Stimulated activated CD8-positive, alpha-beta memory T cell treated with anti-CD3 and anti-CD28 coated beads, Interleukin-4, amount 100 ng/mL, for 48 hours (primary cell): ENCODE data around the gene DNTT.

ENCODE experiments used
- DNase-seq: peaks from one replicate; pipeline ENCODE4 v3.0.0-alpha.2; 2020

Gene DNTT

GRCh38 chr10:96311180-96311715 is 7.0 kb downstream of the DNTT start:
- no peak for DNase-seq

GRCh38 chr10:96313344-96313743 is 9.1 kb downstream of the DNTT start:
- DNase-seq = no peak

- DNase-seq = no peak
These were observed 13.0 kb downstream of the DNTT start for GRCh38 chr10:96317067-96317833.

- DNase-seq = no peak
These were observed 15.7 kb downstream of the DNTT start for GRCh38 chr10:96319754-96320474.

GRCh38 chr10:96321822-96322221 is 17.6 kb downstream of the DNTT start:
- no peak for DNase-seq

GRCh38 chr10:96322275-96322674 is 18.0 kb downstream of the DNTT start:
- no peak for DNase-seq

GRCh38 chr10:96324447-96324846 is 20.2 kb downstream of the DNTT start:
- no peak for DNase-seq

- DNase-seq = no peak
These were observed 21.6 kb downstream of the DNTT start for GRCh38 chr10:96325719-96326373.

GRCh38 chr10:96327462-96327861 is 23.2 kb downstream of the DNTT start:
- no peak for DNase-seq

- DNase-seq = no peak
These were observed 28.9 kb downstream of the DNTT start for GRCh38 chr10:96333101-96333500.

- DNase-seq = no peak
These were observed 30.6 kb downstream of the DNTT start for GRCh38 chr10:96334616-96335526.

- no peak for DNase-seq
These were observed 32.9 kb downstream of the DNTT start for GRCh38 chr10:96337106-96337505.

GRCh38 chr10:96338279-96338925 is 34.2 kb downstream of the DNTT start:
- DNase-seq = no peak

GRCh38 chr10:96339383-96339782 is 35.1 kb downstream of the DNTT start:
- no peak for DNase-seq

- DNase-seq = peak; percentile 66
These were observed 36.0 kb downstream of the DNTT start for GRCh38 chr10:96339956-96340904.

GRCh38 chr10:96341219-96342182 is 37.3 kb downstream of the DNTT start:
- peak; percentile 25 for DNase-seq

- no peak for DNase-seq
These were observed 38.2 kb downstream of the DNTT start for GRCh38 chr10:96342402-96342801.

- DNase-seq = no peak
These were observed 39.9 kb downstream of the DNTT start for GRCh38 chr10:96344178-96344577.

GRCh38 chr10:96345222-96345621 is 41.0 kb downstream of the DNTT start:
- no peak for DNase-seq

- no peak for DNase-seq
These were observed 42.1 kb downstream of the DNTT start for GRCh38 chr10:96346295-96346694.
